PC-9 (cell line): ENCODE results near the gene CAGE1.

Experiments
- CTCF ChIP-seq: fragments of 200-600 bp; sonication (generic); conservative IDR thresholded peaks from 2 replicates; pipeline ENCODE4 v1.6.1; 2017; ENCODE audit warnings: mixed run types, antibody characterized with exemption, mild to moderate bottlenecking, moderate library complexity
- EZH2 ChIP-seq: fragments of 200-600 bp; sonication (generic); IDR thresholded peaks from 2 replicates; pipeline ENCODE4 v1.8.0; 2017; ENCODE audit warnings: antibody characterized with exemption, low read depth

GRCh38 chr6:7304821-7305220, 84.7 kb downstream of the CAGE1 start:
- TF ChIP-seq CTCF (no peak), EZH2 (no peak)
